PC-3 (cell line): Measurements from ENCODE around the gene ZNF469.

ENCODE experiments used
- EZH2 ChIP-seq: fragments of 300-600 bp; sonication (generic); IDR thresholded peaks from one replicate; pipeline ENCODE4 v1.6.1; 2017; ENCODE audit warnings: antibody characterized with exemption, mild to moderate bottlenecking, low read length; ENCODE audit not compliant: unreplicated experiment
- EZH2phosphoT487 ChIP-seq: fragments of 300-600 bp; sonication (generic); IDR thresholded peaks from 2 replicates; pipeline ENCODE4 v1.6.1; 2018; ENCODE audit warnings: mild to moderate bottlenecking, antibody characterized with exemption, low read length, borderline replicate concordance
- TF ChIP-seq, protein P1 (sequence below): fragments of 300-600 bp; sonication (generic); conservative IDR thresholded peaks from 2 replicates; pipeline ENCODE4 v1.5.1; 2017; ENCODE audit warnings: antibody characterized with exemption, low read depth, mild to moderate bottlenecking, low read length

DNA sequence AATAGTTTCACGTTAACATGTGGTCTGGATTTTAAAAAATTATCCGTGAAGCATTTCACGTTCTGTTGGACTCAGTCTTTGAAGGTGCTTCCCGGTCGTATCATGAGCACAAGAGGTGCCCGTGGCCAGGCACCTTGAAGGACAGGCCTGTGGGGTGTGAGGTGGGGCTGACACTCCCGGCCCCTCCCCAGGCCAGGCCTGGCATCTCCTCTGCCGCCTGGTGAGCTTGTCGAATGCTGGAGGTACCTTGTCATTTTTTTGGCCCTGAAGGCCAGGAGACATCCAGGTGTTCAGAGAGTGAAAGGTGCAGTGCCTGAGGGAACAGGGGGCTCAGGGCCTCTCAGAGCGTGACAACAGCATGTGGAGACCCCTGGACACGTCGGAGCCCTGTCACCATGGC, 11.7 kb downstream of the ZNF469 start:
- TF ChIP-seq, protein P1, sequence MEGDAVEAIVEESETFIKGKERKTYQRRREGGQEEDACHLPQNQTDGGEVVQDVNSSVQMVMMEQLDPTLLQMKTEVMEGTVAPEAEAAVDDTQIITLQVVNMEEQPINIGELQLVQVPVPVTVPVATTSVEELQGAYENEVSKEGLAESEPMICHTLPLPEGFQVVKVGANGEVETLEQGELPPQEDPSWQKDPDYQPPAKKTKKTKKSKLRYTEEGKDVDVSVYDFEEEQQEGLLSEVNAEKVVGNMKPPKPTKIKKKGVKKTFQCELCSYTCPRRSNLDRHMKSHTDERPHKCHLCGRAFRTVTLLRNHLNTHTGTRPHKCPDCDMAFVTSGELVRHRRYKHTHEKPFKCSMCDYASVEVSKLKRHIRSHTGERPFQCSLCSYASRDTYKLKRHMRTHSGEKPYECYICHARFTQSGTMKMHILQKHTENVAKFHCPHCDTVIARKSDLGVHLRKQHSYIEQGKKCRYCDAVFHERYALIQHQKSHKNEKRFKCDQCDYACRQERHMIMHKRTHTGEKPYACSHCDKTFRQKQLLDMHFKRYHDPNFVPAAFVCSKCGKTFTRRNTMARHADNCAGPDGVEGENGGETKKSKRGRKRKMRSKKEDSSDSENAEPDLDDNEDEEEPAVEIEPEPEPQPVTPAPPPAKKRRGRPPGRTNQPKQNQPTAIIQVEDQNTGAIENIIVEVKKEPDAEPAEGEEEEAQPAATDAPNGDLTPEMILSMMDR = no peak
- TF ChIP-seq EZH2 (no peak), EZH2phosphoT487 (no peak)
